Hematopoietic multipotent progenitor cell (in vitro differentiated cells): Measurements from ENCODE around the gene BMPR1A. TPM values are rescaled to one million over a fixed set of nuclear protein-coding genes. Genes with fewer than 3 reads are reported as not detected.
"Not testable (repeated sequence)": the region's sequence is repeated elsewhere in the genome, so short reads cannot be mapped to it uniquely, and the experiment has no call there.

Experiments used
- DNase-seq, 3 donors: peaks; one replicate each; pipeline ENCODE4 v3.0.0-alpha.2; 2011 to 2015; ENCODE audit warnings: low read depth in 2 of 3, low spot score in 2 of 3
- total RNA-seq: library from RNA; depleted of rRNA; stranded (reverse); fragments of >200 nt; gene quantifications from one replicate; pipeline ENCODE4 v1.2.3, GENCODE V29; 2012

The BMPR1A gene
- total RNA-seq, 1 donor = under 0.01 TPM

DNA sequence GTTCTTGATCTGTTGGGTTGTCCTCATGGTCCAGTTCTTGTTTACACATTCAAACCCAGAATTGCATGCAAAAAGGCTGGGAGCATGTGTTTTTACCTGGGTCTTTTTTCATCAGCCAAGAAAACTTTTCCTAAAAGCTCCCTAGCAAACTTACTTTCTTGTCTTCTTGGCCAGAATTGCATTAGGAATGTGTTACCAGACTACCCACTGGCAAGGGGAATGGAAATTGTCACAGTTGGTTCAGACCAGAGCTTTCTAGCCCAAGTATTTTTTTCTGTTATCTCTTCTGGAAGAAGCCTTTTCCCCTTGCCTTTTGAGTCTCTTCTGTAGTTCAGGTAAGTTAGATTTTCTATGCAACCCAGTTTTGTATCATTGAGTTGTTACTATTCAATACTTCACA lies 77.5 kb downstream of the BMPR1A start:
- no peak for DNase-seq

DNA sequence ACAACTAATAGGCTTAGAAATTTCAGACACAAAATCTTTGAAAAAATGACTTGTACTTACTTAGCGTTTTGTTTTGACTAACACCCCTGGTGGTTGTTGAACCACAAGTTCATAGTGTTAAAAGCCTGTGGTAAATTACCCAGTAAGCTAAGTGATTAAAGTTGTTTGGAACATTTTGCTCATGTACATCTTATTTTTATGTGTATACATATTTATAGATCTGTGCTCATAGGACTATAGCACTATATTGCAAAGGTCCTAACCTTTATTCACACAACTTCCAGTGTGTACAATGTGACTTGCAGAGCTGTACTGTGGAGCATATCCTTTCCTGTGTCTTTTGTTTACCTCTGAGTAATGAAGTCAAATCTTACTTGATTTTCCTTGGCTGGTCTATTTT lies 79.6 kb downstream of the BMPR1A start:
- no peak for DNase-seq

DNA sequence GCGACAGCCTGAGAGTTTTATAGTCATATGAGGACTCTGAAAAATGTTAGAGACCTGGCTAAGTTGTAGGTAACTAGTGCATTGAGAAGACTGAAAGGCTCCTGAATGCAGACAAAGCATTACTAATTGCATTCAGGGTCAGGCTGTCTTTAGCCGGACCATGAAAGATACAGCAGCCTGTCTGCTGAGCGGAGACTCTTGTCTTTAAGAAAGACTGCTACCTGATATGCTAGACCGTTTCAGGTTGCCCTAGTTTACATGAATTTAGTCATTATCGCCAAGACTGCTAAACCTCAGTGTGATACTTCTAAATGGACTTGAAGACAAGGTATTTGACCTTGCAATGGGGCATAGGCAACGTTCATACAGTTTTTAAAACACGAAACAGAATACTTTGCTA lies 81.2 kb downstream of the BMPR1A start:
- no peak for DNase-seq

DNA sequence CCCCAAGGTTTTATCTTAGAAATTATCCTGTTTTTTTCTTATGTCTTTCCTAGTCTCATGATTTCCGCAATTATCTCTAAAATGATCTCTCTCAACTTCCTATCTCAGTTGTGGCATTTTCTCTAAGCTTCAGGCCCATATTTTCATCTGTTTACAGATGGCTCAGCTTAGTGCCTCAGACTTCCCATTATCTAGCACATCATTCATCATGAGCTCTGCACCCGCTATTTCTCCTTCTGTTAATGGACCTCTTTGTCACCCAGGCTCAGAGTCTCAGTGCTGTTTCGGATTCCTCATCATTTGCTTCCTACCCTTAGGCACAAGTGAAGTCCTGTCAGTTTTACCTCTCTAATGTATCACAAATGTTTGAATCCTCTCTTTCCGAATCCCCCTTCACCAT lies 84.1 kb downstream of the BMPR1A start:
- no peak for DNase-seq

DNA sequence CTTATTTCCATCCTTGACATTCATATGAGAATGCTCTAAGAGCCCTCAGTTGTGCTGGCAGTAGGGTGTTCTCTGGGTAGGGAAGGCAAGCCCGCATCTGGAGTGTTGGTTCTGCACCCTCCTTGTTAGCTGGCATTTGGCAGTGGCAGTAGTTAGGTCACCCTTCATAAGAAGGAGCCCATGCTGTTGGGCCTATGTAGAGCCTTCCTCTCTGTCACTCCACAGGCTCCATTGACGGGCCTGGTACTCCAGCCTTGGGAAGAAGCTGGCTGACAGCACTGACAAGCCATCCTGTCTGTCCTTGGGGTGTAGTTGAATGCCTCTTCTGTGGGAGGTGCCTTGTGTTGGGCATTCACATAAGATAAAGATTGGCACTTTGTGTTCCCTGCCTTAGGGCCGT lies 89.7 kb downstream of the BMPR1A start:
- no peak for DNase-seq

DNA sequence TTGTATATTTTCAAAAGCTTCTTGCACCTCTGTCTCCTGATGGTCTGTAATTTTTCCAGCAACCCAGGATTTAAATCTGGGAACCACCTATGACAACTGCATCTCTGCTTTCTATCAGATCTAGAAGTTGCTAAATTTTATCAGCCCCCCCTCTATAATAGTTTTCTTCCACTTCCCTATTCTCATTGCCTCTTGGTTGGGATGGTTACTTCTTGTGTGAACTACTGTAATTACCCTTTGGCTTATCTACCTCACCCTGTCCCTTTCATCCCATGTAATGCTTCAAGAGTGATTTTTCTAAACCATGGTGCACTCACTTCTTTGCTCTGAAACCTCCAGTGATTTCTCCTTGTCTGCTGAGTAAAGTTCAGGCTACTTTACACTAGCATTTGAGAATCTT lies 92.3 kb downstream of the BMPR1A start:
- DNase-seq = no peak

DNA sequence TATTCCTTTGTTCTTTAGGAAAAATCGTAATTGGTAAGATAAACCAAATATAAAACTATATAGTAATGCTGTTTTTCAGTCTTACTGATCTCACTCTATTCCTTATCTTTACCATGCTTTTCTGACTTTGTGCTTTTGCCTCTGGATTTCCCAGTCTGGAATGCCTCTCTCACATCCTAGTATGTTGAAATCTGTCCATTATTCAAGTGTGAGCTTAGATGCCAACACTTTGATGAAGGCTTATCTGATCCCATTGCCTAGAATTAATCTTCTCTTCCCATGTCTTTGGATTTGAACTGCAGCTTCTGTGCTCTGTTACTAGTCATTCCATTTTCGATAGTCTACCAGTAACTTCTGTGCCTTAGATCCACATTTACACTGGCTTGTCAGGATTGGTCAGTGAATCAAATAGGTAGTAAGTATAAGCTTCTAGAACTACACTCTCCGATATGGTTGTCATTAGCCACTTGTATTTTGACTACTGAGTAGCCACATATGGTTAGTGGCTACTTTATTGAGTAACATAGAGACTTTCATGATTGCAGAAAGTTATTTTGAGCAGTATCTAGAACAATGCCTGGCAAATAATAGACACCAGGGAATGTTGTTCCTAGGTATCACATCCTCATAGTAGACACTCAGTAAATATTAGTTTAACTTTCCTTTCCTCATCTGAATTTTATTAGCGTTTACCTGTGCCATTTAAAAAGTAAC lies 92.9 kb downstream of the BMPR1A start:
- DNase-seq = no peak

DNA sequence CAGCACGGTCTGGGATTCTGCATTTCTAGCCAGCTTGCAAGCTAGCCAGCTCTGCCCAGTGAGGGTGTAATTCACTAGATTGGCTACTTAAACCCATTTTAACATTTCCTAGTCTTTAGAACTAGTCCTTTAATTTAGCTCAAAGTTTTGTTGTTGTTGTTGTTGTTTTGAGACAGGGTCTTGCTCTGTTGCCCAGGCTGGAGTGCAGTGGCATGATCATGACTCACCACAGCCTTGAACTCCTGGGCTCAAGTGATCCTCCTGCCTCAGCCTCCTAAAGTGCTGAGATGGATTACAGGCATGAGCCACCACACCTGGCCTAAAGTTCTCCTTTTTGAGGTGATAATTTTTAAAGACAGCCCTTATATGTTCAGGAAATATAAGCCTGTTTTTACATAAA lies 94.1 kb downstream of the BMPR1A start:
- DNase-seq = no peak

DNA sequence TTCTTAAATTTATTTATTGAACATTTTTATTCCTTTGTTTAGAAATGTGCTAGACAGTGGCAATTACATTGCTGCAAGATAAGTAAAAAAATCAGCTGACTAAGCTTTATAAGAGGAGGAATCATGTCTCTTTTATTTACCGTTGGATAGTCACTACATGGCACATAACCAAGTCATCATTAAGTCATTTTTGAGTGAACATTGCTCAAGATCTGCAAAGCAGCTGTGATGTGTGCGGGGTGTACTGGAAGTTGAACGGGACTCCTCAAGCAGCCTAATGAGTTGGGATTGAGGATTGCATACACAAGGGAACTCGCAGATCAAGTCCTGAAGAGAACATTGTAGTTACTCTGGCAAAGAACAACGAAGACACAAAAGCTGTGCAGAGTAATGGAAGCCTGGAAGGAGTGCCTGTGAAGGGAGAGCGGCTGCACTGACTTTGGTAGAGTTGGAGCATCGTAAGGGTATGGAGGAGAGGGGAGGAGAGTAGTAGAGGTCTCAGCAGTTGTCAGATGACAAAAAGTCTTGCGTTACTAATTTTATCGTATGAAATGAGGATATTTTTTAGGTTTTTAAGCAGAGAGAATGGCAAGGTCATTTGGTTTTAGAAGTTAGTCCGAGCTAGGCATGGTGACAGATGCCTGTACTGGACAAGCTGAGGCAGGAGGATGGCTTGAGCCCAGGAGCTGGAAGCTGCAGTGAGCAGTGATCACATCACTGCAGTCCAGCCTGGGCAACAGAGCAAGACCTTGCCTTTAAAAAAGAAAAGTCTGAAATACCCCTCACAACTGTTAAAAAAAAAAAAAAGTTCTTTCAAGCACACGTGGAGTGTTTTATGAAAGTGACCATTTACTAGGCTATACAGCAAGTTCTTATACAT lies 95.1 kb downstream of the BMPR1A start:
- no peak for DNase-seq

DNA sequence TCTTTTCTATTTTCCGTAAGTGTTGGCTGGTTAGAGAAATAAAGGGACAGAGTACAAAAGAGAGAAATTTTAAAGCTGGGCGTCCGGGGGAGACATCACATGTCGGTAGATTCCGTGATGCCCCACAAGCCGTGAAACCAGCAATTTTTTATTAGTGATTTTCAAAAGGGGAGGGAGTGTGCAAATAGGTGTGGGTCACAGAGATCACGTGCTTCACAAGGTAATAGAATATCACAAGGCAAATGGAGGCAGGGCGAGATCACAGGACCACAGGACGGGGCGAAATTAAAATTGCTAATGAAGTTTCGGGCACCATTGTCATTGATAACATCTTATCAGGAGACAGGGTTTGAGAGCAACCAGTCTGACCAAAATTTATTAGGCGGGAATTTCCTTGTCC lies 97.2 kb downstream of the BMPR1A start:
- DNase-seq = not testable (repeated sequence)

DNA sequence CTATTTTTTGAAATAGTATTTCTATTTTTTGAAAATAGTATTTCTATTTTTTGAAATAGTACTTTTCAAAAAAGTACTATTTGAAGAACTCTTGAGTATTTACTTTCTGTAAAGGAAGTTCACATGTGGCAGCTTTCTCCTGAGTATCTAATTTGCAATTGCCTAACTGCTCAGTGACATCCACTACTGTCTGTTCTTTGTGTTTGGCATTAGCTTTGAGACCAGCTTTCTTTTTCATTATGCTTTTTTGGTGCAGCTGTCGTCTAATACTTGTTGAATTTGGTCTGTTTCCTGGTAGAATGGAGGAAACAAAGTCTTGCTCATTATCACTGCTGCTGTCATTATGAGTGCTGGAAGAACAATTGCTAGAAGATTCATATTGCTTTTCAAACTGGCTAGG lies 99.1 kb downstream of the BMPR1A start:
- no peak for DNase-seq

DNA sequence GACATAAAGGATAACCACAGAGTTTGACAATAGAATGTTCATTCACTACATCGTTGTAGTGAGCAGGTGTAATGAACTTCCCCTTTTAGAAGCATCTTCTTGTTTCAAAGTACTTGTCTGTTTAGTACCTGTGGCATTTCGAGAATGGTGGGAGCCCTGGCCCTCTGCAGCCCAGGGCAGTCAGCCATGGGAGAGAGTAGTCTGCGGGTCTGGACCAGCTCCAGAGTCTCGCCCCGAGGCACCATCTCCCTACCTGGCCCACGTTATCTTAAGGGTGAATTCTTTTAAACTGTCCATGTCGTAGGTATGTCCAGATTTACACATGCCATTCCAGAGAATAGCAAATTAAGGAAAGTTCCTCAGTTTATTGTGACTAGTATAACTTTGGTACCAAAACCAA lies 99.7 kb downstream of the BMPR1A start:
- no peak for DNase-seq

DNA sequence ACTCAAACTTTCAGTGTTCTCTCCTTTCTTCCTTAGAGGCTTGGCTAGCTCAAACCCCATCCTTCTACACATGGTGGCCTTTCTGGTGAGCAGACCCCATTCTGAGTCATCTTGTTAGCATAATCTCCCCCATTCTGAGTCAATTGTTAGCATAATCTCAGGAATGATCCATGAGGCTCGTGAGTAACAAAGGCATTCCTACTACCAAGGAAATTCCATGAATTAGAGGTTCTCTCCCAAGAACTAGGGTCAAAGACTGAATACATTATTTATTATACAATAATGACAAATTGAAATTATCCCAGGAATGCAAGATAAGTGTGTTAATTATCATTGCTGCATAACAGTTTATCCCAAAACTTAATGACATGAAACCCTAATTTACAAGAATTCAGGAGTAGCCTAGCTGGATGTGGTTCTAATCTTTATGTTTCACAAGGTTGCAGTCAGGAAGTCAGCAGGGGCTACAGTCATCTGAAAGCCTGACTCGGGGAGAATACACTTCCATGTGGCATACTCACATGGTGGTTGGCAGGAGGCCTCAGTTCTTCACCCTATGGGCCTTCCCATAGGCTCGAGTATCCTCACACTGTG lies 100.8 kb downstream of the BMPR1A start:
- no peak for DNase-seq

DNA sequence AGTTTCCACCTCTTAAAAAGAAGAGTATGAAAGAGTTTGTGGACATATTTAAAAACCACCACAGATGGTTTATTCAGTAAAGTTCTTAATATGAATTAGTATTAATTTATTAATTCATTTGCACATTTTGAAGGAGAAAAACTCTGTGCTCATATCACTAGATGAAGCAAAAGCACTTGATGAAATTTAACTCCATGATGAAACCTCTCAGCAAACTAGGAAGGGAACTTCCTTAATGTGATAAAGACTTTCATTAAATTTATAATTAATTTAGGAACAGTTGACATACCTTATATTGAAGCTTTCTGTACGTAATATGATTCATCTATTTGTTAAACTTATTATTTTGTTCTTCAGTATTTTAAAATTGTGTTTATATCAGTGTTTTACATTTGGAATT lies 101.6 kb downstream of the BMPR1A start:
- no peak for DNase-seq

DNA sequence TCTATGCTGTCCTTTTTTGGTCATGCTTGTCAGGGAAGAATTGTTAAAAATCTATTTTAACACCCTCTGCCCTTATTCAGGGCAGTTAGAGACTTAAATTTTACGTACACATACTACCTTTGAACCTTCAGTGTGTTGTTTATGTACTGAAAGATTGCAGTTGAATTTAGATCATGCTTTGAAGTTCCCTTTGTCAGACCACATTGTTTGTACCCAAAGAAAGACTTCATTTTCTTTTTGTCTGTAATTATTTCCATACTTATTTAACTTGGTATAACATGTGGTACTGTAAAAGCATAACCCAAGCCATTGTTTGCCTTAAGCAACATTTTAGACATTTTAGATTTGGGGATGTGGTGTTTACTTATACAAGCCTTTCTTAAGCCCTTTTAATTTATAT lies 104.9 kb downstream of the BMPR1A start:
- DNase-seq = no peak

DNA sequence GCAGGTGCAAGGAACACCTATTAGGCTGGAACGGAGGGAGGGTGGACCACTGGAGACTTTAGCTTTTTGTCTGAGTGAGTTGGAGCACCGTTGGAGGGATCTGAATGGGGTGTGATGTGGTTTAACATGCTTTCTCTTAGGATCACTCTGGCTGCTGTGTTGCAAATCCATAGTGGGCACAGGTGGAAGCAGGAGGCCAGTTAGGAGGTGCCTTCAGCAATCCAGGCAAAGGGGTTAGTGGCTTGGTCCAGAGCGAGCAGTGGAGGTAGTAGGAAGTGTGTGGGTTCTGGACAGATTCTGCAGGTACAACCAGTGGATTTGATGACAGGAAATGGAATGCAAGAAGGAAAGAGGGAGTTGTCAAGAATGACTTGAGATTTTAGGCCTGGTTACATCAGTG lies 106.0 kb downstream of the BMPR1A start:
- DNase-seq = no peak

DNA sequence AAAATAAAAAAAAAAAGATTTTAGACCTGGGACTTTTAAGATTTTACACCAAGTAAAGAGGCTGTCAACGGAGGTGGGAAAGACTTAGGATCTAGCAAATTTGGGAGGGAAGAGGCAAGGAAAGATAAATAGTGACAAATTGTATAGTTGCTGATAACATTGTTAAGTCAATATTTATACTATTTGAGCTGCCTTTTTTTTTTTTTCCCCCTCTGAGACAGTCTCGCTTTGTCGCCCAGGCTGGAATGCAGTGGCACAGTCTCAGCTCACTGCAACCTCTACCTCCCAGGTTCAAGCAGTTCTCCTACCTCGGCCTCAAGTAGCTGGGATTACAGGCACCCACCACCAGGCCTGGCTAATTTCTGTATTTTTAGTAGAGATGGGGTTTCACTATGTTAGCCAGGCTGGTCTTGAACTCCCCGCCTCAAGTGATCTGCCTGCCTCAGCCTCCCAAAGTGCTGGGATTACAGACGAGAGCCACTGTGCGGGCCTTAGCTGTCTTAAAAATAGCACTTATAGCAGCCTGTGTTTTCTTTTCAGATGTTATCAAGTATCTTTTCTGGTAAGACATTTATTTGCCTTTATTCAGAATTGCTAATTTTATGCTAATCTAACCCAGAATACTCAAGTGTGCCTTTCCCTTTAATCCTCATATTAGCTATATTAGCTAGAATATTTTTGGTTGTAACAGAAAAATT lies 106.5 kb downstream of the BMPR1A start:
- DNase-seq = no peak

DNA sequence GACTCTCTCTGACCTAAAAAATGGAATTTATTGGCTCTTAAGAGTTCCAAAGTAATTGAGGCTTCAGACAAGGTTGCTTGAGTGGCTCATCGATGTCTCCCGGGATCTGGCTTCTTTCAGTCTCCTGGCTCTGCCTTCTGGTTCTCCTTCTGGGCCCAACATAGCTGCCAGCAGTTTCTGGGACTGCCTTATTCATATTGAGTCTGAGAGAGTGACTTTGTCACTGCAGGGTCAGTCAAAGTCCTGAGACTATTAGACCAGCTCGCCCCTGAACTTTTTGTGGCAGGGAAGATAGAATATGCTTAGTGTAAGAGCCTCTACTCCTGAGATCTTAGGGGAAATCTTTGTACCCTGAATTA lies 107.0 kb downstream of the BMPR1A start:
- DNase-seq = no peak

DNA sequence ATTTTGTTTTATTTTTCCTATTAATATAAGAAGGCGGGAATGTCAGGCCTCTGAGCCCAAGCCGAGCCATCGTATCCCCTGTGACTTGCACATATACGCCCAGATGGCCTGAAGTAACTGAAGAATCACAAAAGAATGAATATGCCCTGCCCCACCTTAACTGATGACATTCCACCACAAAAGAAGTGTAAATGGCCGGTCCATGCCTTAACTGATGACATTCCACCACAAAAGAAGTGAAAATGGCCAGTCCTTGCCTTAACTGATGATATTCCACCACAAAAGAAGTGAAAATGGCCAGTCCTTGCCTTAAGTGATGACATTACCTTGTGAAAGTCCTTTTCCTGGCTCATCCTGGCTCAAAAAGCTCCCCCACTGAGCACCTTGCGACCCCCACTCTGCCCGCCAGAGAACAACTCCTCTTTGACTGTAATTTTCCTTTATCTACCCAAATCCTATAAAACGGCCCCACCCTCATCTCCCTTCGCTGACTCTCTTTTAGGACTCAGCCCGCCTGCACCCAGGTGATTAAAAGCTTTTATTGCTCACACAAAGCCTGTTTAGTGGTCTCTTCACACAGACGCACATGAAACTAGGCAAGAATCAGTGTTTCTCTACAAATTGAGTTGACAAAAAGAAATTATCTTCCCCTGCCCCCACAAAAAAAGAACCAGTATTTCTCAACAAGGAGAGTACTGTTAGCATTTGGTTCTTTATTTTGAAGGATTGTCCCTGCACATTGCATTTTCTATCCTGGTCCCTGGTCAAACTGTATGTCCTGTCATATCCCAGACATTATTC lies 108.8 kb downstream of the BMPR1A start:
- DNase-seq = not testable (repeated sequence)

DNA sequence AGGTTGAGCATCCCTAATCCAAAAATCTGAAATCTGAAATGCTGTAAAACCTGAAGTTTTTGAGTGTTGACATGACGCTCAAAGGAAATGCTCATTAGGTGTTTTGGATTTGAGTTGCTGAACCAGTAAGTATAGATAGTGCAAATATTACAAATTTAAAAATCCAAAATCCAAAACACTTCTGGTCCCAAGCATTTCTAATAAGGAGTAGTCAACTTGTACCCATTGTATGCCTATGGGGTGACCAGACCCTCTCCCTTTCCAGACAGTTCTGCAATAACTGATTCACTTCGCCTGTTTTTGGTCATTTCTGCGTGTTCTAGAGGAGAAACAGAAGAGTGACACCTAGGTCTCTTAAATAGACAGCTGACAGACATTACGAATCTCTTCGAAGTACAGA lies 110.7 kb downstream of the BMPR1A start:
- no peak for DNase-seq

DNA sequence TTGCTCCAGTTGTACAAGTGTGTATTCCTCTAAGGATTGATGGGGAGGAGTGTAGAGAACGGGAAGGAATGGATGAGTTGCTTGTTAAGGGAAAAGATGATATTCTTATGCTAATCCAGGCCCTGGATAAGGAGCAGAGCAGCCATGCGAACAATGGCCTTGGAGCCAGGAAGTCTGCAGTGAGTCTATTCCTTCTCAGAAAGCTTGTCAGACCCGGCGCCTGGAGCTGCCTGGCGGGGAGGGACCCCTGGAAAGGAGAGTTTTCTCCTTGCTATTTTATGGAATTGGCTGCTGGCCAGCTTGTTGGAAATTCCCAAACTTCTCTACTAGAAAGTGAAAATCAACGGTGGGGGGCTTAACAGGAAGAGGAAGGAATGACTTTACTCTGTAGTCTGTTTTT lies 111.9 kb downstream of the BMPR1A start:
- DNase-seq = no peak
